GM18873 (cell line): ENCODE data around the gene MAD2L2.
"Not testable (repeated sequence)": the region's sequence is repeated elsewhere in the genome, so short reads cannot be mapped to it uniquely, and the experiment has no call there.

Source experiments
- ATAC-seq: cut with Tn5 transposase; IDR thresholded peaks from one replicate; pipeline ENCODE4 v1.9.1; 2021; ENCODE audit warnings: mild to moderate bottlenecking, moderate library complexity, moderate number of reproducible peaks; ENCODE audit not compliant: unreplicated experiment, low FRiP score

Gene MAD2L2

GRCh38 chr1:11654939-11655808 lies 25.8 kb downstream of the MAD2L2 start:
- ATAC-seq: no peak

- ATAC-seq: no peak
Observed at GRCh38 chr1:11654137-11654938, 26.6 kb downstream of the MAD2L2 start, which contains the start of the genes FBXO2 and FBXO44. Gene FBXO2, minus strand, starts transcription at chr1:11654429. Its CDS starts 89 bp downstream, at chr1:11654340. Gene FBXO44, plus strand, starts transcription at chr1:11654877. Its CDS starts 959 bp downstream, at chr1:11655836.

- no peak for ATAC-seq
Observed at GRCh38 chr1:11653861-11654136, 27.1 kb downstream of the MAD2L2 start.

- no peak for ATAC-seq
Observed at GRCh38 chr1:11653101-11653860, 27.7 kb downstream of the MAD2L2 start.

GRCh38 chr1:11652203-11652780 lies 28.7 kb downstream of the MAD2L2 start:
- ATAC-seq: no peak

GRCh38 chr1:11651017-11651416 lies 29.9 kb downstream of the MAD2L2 start:
- no peak for ATAC-seq

- ATAC-seq: no peak
Observed at GRCh38 chr1:11650331-11650991, 30.5 kb downstream of the MAD2L2 start.

- ATAC-seq: no peak
Observed at GRCh38 chr1:11649624-11650330, 31.2 kb downstream of the MAD2L2 start.

- no peak for ATAC-seq
Observed at GRCh38 chr1:11649237-11649623, 31.7 kb downstream of the MAD2L2 start.

GRCh38 chr1:11648732-11649158 lies 32.2 kb downstream of the MAD2L2 start:
- no peak for ATAC-seq

GRCh38 chr1:11648039-11648438 lies 32.9 kb downstream of the MAD2L2 start:
- ATAC-seq: no peak

- ATAC-seq: no peak
Observed at GRCh38 chr1:11647333-11647732, 33.6 kb downstream of the MAD2L2 start.

- ATAC-seq: no peak
Observed at GRCh38 chr1:11646317-11646716, 34.6 kb downstream of the MAD2L2 start.

- no peak for ATAC-seq
Observed at GRCh38 chr1:11645670-11646265, 35.2 kb downstream of the MAD2L2 start.

GRCh38 chr1:11645270-11645669 lies 35.7 kb downstream of the MAD2L2 start:
- no peak for ATAC-seq

- ATAC-seq: no peak
Observed at GRCh38 chr1:11643782-11644181, 37.2 kb downstream of the MAD2L2 start.

- ATAC-seq: not testable (repeated sequence)
Observed at GRCh38 chr1:11642418-11643017, 38.4 kb downstream of the MAD2L2 start.

GRCh38 chr1:11641776-11642305 lies 39.1 kb downstream of the MAD2L2 start:
- ATAC-seq: no peak
